ENCODE measurements around the gene DENND5B.

DNA sequence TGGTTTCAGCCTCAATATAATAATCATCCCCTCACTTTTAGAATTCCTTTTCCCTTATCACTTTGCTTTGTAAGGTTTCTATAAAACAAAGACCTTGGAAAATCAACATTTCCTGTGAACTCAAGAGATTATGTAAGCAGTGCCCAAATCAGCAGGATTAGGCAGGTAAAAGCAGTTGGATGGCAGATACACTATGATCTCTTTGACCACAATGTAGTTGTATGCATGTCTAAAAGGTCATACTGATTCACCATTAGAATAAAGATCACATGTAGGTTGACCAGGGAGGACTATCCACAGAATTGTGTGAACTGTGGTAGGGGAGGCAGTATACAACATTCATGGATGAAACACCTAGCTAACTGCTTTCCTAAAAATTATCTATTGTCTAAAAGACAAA, 57.5 kb downstream of the DENND5B start:
- TF ChIP-seq NR3C1 (IDR thresholded peaks at IDR 0.05): no peak
- TF ChIP-seq, protein P1, sequence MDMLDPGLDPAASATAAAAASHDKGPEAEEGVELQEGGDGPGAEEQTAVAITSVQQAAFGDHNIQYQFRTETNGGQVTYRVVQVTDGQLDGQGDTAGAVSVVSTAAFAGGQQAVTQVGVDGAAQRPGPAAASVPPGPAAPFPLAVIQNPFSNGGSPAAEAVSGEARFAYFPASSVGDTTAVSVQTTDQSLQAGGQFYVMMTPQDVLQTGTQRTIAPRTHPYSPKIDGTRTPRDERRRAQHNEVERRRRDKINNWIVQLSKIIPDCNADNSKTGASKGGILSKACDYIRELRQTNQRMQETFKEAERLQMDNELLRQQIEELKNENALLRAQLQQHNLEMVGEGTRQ (IDR thresholded peaks at IDR 0.05): no peak
- no peak for TF ChIP-seq RAD21 (conservative IDR thresholded peaks at IDR 0.05 in 1 of 2, IDR thresholded peaks at IDR 0.05 in 1 of 2)
- TF ChIP-seq, protein P2, sequence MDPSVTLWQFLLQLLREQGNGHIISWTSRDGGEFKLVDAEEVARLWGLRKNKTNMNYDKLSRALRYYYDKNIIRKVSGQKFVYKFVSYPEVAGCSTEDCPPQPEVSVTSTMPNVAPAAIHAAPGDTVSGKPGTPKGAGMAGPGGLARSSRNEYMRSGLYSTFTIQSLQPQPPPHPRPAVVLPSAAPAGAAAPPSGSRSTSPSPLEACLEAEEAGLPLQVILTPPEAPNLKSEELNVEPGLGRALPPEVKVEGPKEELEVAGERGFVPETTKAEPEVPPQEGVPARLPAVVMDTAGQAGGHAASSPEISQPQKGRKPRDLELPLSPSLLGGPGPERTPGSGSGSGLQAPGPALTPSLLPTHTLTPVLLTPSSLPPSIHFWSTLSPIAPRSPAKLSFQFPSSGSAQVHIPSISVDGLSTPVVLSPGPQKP (IDR thresholded peaks at IDR 0.05; ENCODE audit: low read depth, low read length): no peak
- TF ChIP-seq, protein P3, sequence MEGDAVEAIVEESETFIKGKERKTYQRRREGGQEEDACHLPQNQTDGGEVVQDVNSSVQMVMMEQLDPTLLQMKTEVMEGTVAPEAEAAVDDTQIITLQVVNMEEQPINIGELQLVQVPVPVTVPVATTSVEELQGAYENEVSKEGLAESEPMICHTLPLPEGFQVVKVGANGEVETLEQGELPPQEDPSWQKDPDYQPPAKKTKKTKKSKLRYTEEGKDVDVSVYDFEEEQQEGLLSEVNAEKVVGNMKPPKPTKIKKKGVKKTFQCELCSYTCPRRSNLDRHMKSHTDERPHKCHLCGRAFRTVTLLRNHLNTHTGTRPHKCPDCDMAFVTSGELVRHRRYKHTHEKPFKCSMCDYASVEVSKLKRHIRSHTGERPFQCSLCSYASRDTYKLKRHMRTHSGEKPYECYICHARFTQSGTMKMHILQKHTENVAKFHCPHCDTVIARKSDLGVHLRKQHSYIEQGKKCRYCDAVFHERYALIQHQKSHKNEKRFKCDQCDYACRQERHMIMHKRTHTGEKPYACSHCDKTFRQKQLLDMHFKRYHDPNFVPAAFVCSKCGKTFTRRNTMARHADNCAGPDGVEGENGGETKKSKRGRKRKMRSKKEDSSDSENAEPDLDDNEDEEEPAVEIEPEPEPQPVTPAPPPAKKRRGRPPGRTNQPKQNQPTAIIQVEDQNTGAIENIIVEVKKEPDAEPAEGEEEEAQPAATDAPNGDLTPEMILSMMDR (IDR thresholded peaks at IDR 0.05): no peak
- TF ChIP-seq POLR2A (IDR thresholded peaks at IDR 0.05; ENCODE audit: low read length): no peak

Data from A549 (cell line).